Trophoblast cell (in vitro differentiated cells and primary cell): ENCODE results near the gene ARL6IP4.

ENCODE experiments used
- DNase-seq, 2 donors: peaks; one replicate each; pipeline ENCODE4 v3.0.0-alpha.2; 2016
- H2AFZ ChIP-seq: 2 replicates; pipeline ENCODE4 v1.6.1; 2013; ENCODE audit warnings: low read length, moderate library complexity, mild to moderate bottlenecking; ENCODE audit not compliant: insufficient read depth, poor library complexity
- H2AK5ac ChIP-seq: 2 replicates; pipeline ENCODE4 v1.6.1; 2013; ENCODE audit warnings: mild to moderate bottlenecking, low read length
- H2BK120ac ChIP-seq: 2 replicates; pipeline ENCODE4 v1.6.1; 2013; ENCODE audit warnings: low read length, mild to moderate bottlenecking, moderate library complexity; ENCODE audit not compliant: insufficient read depth, poor library complexity
- H2BK12ac ChIP-seq: 2 replicates; pipeline ENCODE4 v1.6.1; 2013; ENCODE audit warnings: mild to moderate bottlenecking, low read length, moderate library complexity
- H2BK5ac ChIP-seq: 2 replicates; pipeline ENCODE4 v1.6.1; 2013; ENCODE audit warnings: low read length, low read depth, moderate library complexity, mild to moderate bottlenecking; ENCODE audit not compliant: poor library complexity
- H3K14ac ChIP-seq: 2 replicates; pipeline ENCODE4 v1.6.1; 2013; ENCODE audit warnings: mild to moderate bottlenecking, low read length
- H3K18ac ChIP-seq: 2 replicates; pipeline ENCODE4 v1.6.1; 2013; ENCODE audit warnings: mild to moderate bottlenecking, low read length
- H3K23ac ChIP-seq: 2 replicates; pipeline ENCODE4 v1.6.1; 2013; ENCODE audit warnings: low read length
- H3K27ac ChIP-seq: 2 replicates; pipeline ENCODE4 v1.5.1; 2013; ENCODE audit warnings: low read depth, mild to moderate bottlenecking, inconsistent platforms, low read length, moderate library complexity
- H3K27me3 ChIP-seq: 2 replicates; pipeline ENCODE4 v1.6.1; 2013; ENCODE audit warnings: inconsistent platforms, mild to moderate bottlenecking, low read length, moderate library complexity; ENCODE audit not compliant: insufficient read depth
- H3K36me3 ChIP-seq, 2 experiments: 1 replicate in 1 of 2; 2 replicates in 1 of 2; pipeline ENCODE4 v1.6.1; 2013; ENCODE audit warnings: low read length in 2 of 2, mild to moderate bottlenecking in 2 of 2, moderate library complexity in 1 of 2; ENCODE audit not compliant: insufficient read depth in 2 of 2, control insufficient read depth in 1 of 2
- H3K4ac ChIP-seq: 2 replicates; pipeline ENCODE4 v1.6.1; 2013; ENCODE audit warnings: low read depth, mild to moderate bottlenecking, low read length, moderate library complexity
- H3K4me1 ChIP-seq, 2 experiments: 1 replicate in 1 of 2; 2 replicates in 1 of 2; pipeline ENCODE4 v1.6.1; 2013; ENCODE audit warnings: low read length in 2 of 2, mild to moderate bottlenecking in 2 of 2, moderate library complexity in 1 of 2; ENCODE audit not compliant: insufficient read depth in 2 of 2, control insufficient read depth in 1 of 2
- H3K4me2 ChIP-seq: 2 replicates; pipeline ENCODE4 v1.6.1; 2013; ENCODE audit warnings: inconsistent platforms, mild to moderate bottlenecking, low read length, moderate library complexity
- H3K4me3 ChIP-seq: 2 replicates; pipeline ENCODE4 v1.5.1; 2013; ENCODE audit warnings: mild to moderate bottlenecking, low read depth, low read length, inconsistent platforms
- H3K79me1 ChIP-seq: one replicate; pipeline ENCODE4 v1.6.1; 2013; ENCODE audit warnings: low read length
- H3K79me2 ChIP-seq: 2 replicates; pipeline ENCODE4 v1.6.1; 2013; ENCODE audit warnings: low read length, mild to moderate bottlenecking; ENCODE audit not compliant: control insufficient read depth, insufficient read depth, poor library complexity
- H3K9ac ChIP-seq: 2 replicates; pipeline ENCODE4 v1.6.1; 2013; ENCODE audit warnings: mild to moderate bottlenecking, low read length
- H3K9me3 ChIP-seq: 2 replicates; pipeline ENCODE4 v1.6.1; 2013; ENCODE audit warnings: low read depth, mild to moderate bottlenecking, control low read depth, inconsistent platforms, low read length; ENCODE audit not compliant: insufficient read depth
- H4K12ac ChIP-seq: 2 replicates; pipeline ENCODE4 v1.6.1; 2013; ENCODE audit warnings: low read depth, mild to moderate bottlenecking, low read length, moderate library complexity
- H4K8ac ChIP-seq: 2 replicates; pipeline ENCODE4 v1.6.1; 2013; ENCODE audit warnings: low read depth, mild to moderate bottlenecking, low read length, moderate library complexity
- H4K91ac ChIP-seq: one replicate; pipeline ENCODE4 v1.6.1; 2013; ENCODE audit warnings: low read depth, mild to moderate bottlenecking, low read length, moderate library complexity
- WGBS: extraction: QIAGEN DNeasy Blood & Tissue Kit; methylation state at CpG from one replicate; pipeline ENCODE4 v1.1.7; 2013; ENCODE audit warnings: missing lambda C conversion rate; ENCODE audit not compliant: insufficient read length, insufficient coverage; ENCODE audit errors: extremely low coverage; 5-methylcytosine and 5-hydroxymethylcytosine counted together

The ARL6IP4 gene

GRCh38 chr12:122984612-122985337, 4.3 kb downstream of the ARL6IP4 start:
- no peak overlapping the region for H3K4ac ChIP-seq
- H3K14ac ChIP-seq, result no peak overlapping the region
- H4K8ac ChIP-seq, result no peak overlapping the region
- no peak overlapping the region for H2AK5ac ChIP-seq
- H2BK5ac ChIP-seq, result no peak overlapping the region
- H3K27ac ChIP-seq, result no peak overlapping the region
- no peak overlapping the region for H3K9ac ChIP-seq
- peaks cover 14% of the 10 kb centered on the region for H3K79me2 ChIP-seq
- no peak overlapping the region for H3K4me2 ChIP-seq
- H3K4me3 ChIP-seq, result no peak overlapping the region
- H3K79me1 ChIP-seq, result peaks cover 14% of the 10 kb centered on the region
- no peaks in the 10 kb centered on the region for H3K27me3 ChIP-seq
- H2BK12ac ChIP-seq, result no peak overlapping the region
- H3K36me3 ChIP-seq, result peaks cover 18 to 20% of the 10 kb centered on the region in 2 experiments
- H2AFZ ChIP-seq, result no peak overlapping the region
- H3K18ac ChIP-seq, result no peak overlapping the region
- no peaks in the 10 kb centered on the region for H3K9me3 ChIP-seq
- H4K12ac ChIP-seq, result no peak overlapping the region
- no peak overlapping the region for H3K23ac ChIP-seq
- peak in 1 of 2 donors; percentile 18 for DNase-seq
- no peak overlapping the region for H2BK120ac ChIP-seq
- no peak overlapping the region for H4K91ac ChIP-seq
- no CpG with 5 or more reads among the region's 34 CpGs for WGBS
- peaks cover 9 to 11% of the 10 kb centered on the region in 2 experiments for H3K4me1 ChIP-seq

- no peak overlapping the region for H4K8ac ChIP-seq
- no peak overlapping the region for H3K4me3 ChIP-seq
- peaks cover 8% of the 10 kb centered on the region for H3K79me1 ChIP-seq
- H3K14ac ChIP-seq, result no peak overlapping the region
- H4K91ac ChIP-seq, result no peak overlapping the region
- H3K9ac ChIP-seq, result no peak overlapping the region
- no peak for DNase-seq
- no peaks in the 10 kb centered on the region for H3K9me3 ChIP-seq
- peaks cover 6 to 10% of the 10 kb centered on the region in 2 experiments for H3K4me1 ChIP-seq
- no peak overlapping the region for H3K18ac ChIP-seq
- no peak overlapping the region for H3K4me2 ChIP-seq
- no peak overlapping the region for H3K23ac ChIP-seq
- no peak overlapping the region for H2BK5ac ChIP-seq
- no peaks in the 10 kb centered on the region for H3K27me3 ChIP-seq
- peaks cover 18 to 20% of the 10 kb centered on the region in 2 experiments for H3K36me3 ChIP-seq
- H2BK12ac ChIP-seq, result no peak overlapping the region
- no peak overlapping the region for H2BK120ac ChIP-seq
- H3K27ac ChIP-seq, result no peak overlapping the region
- peaks cover 8% of the 10 kb centered on the region for H3K79me2 ChIP-seq
- no peak overlapping the region for H4K12ac ChIP-seq
- H2AFZ ChIP-seq, result no peak overlapping the region
- H2AK5ac ChIP-seq, result no peak overlapping the region
- H3K4ac ChIP-seq, result no peak overlapping the region
- no CpG with 5 or more reads among the region's 45 CpGs for WGBS
Observed at GRCh38 chr12:122985338-122986257, 5.1 kb downstream of the ARL6IP4 start.

GRCh38 chr12:122986258-122986871, 5.9 kb downstream of the ARL6IP4 start:
- Histone ChIP-seq H3K27ac (no peak overlapping the region), H2BK5ac (no peak overlapping the region), H2AK5ac (no peak overlapping the region), H3K36me3 (peaks cover 18 to 20% of the 10 kb centered on the region in 2 experiments), H2BK12ac (no peak overlapping the region), H2AFZ (no peak overlapping the region), H3K79me1 (peaks cover under 1% of the 10 kb centered on the region), H3K27me3 (no peaks in the 10 kb centered on the region), H3K14ac (no peak overlapping the region), H3K4me2 (no peak overlapping the region), H4K91ac (no peak overlapping the region), H3K4me1 (peaks cover 6 to 8% of the 10 kb centered on the region in 2 experiments), H3K9ac (no peak overlapping the region), H4K8ac (no peak overlapping the region), H2BK120ac (no peak overlapping the region), H3K9me3 (no peaks in the 10 kb centered on the region), H4K12ac (no peak overlapping the region), H3K4ac (no peak overlapping the region), H3K23ac (no peak overlapping the region), H3K4me3 (no peak overlapping the region), H3K18ac (no peak overlapping the region), H3K79me2 (peaks cover under 1% of the 10 kb centered on the region)
- no peak for DNase-seq
- no CpG with 5 or more reads among the region's 40 CpGs for WGBS

GRCh38 chr12:122987086-122987951, 6.8 kb downstream of the ARL6IP4 start:
- H3K79me1 ChIP-seq, result no peaks in the 10 kb centered on the region
- no peaks in the 10 kb centered on the region for H3K27me3 ChIP-seq

More at GRCh38 chr12:122987086-122987951, 6.8 kb downstream of the ARL6IP4 start:
- H3K9me3 ChIP-seq, result no peaks in the 10 kb centered on the region
- H3K4me2 ChIP-seq, result no peak overlapping the region
- H3K9ac ChIP-seq, result no peak overlapping the region
- peak; percentile 59 to 64 for DNase-seq
- no CpG with 5 or more reads among the region's 39 CpGs for WGBS
- no peaks in the 10 kb centered on the region for H3K79me2 ChIP-seq
- H4K12ac ChIP-seq, result no peak overlapping the region
- H4K91ac ChIP-seq, result no peak overlapping the region
- H2AFZ ChIP-seq, result no peak overlapping the region
- H3K14ac ChIP-seq, result no peak overlapping the region
- H3K18ac ChIP-seq, result no peak overlapping the region
- no peak overlapping the region for H3K23ac ChIP-seq
- H2BK5ac ChIP-seq, result no peak overlapping the region
- H3K4me1 ChIP-seq, result peaks cover 0 to 2% of the 10 kb centered on the region in 2 experiments
- H3K27ac ChIP-seq, result no peak overlapping the region
- H3K4me3 ChIP-seq, result no peak overlapping the region
- H2AK5ac ChIP-seq, result no peak overlapping the region
- no peak overlapping the region for H2BK120ac ChIP-seq
- H2BK12ac ChIP-seq, result no peak overlapping the region
- no peak overlapping the region for H4K8ac ChIP-seq
- H3K4ac ChIP-seq, result no peak overlapping the region
- H3K36me3 ChIP-seq, result peaks cover 12 to 13% of the 10 kb centered on the region in 2 experiments
